MM.1S (cell line): Measurements from ENCODE around the gene DCTN3.

Source experiments
- DNase-seq: peaks from one replicate; pipeline ENCODE4 v3.0.0-alpha.2; 2015
- H2AFZ ChIP-seq: fragments of 300-600 bp; sonication (generic); 2 replicates; pipeline ENCODE4 v1.6.0; 2016; ENCODE audit warnings: antibody characterized with exemption, low read length
- H3F3A ChIP-seq: fragments of 300-600 bp; sonication (generic); 2 replicates; pipeline ENCODE4 v1.6.1; 2016; ENCODE audit warnings: mild to moderate bottlenecking, antibody characterized with exemption, low read length, moderate library complexity, mixed read lengths; ENCODE audit not compliant: insufficient read depth
- H3K27ac ChIP-seq: fragments of 300-600 bp; sonication (generic); 2 replicates; pipeline ENCODE4 v1.5.1; 2016; ENCODE audit warnings: mild to moderate bottlenecking, low read length
- H3K27me3 ChIP-seq: fragments of 300-600 bp; sonication (generic); replicated peaks from 2 replicates; pipeline ENCODE4 v1.6.0; 2016; ENCODE audit warnings: low read length; ENCODE audit not compliant: insufficient read depth
- H3K36me3 ChIP-seq: fragments of 300-600 bp; sonication (generic); replicated peaks from 2 replicates; pipeline ENCODE4 v1.6.1; 2016; ENCODE audit warnings: mild to moderate bottlenecking, low read length, mixed read lengths; ENCODE audit not compliant: insufficient read depth
- H3K4me1 ChIP-seq: fragments of 300-600 bp; sonication (generic); 2 replicates; pipeline ENCODE4 v1.6.1; 2016; ENCODE audit warnings: low read length, mixed read lengths
- H3K4me2 ChIP-seq: fragments of 300-600 bp; sonication (generic); 2 replicates; pipeline ENCODE4 v1.6.0; 2016; ENCODE audit warnings: low read depth, low read length
- H3K4me3 ChIP-seq: fragments of 300-600 bp; sonication (generic); 2 replicates; pipeline ENCODE4 v1.5.1; 2016; ENCODE audit warnings: low read length, mixed read lengths
- H3K79me2 ChIP-seq: fragments of 300-600 bp; sonication (generic); 2 replicates; pipeline ENCODE4 v1.6.1; 2016; ENCODE audit warnings: mixed run types, low read length, mixed read lengths
- H3K9ac ChIP-seq: fragments of 300-600 bp; sonication (generic); 2 replicates; pipeline ENCODE4 v1.6.1; 2016; ENCODE audit warnings: low read length, mixed read lengths
- H3K9me2 ChIP-seq: fragments of 300-600 bp; sonication (generic); replicated peaks from 2 replicates; pipeline ENCODE4 v1.6.1; 2016; ENCODE audit warnings: mild to moderate bottlenecking, low read length, mixed read lengths; ENCODE audit not compliant: insufficient read depth
- H3K9me3 ChIP-seq: fragments of 300-600 bp; sonication (generic); replicated peaks from 2 replicates; pipeline ENCODE4 v1.6.1; 2016; ENCODE audit warnings: mild to moderate bottlenecking, low read length, mixed read lengths; ENCODE audit not compliant: insufficient read depth
- H4K20me1 ChIP-seq: fragments of 300-600 bp; sonication (generic); 2 replicates; pipeline ENCODE4 v1.6.1; 2016; ENCODE audit warnings: mild to moderate bottlenecking, low read length, moderate library complexity, mixed read lengths; ENCODE audit not compliant: insufficient read depth
- EZH2 ChIP-seq: fragments of 300-600 bp; sonication (generic); optimal IDR thresholded peaks from 2 replicates; pipeline ENCODE3; 2017; ENCODE audit warnings: low read depth, mild to moderate bottlenecking, antibody characterized with exemption, low read length, mixed read lengths
- EZH2phosphoT487 ChIP-seq: fragments of 300-600 bp; sonication (generic); IDR thresholded peaks from 2 replicates; pipeline ENCODE4 v1.6.1; 2018; ENCODE audit warnings: antibody characterized with exemption, low read length
- TF ChIP-seq, protein P1 (sequence below): fragments of 300-600 bp; sonication (generic); IDR thresholded peaks from 2 replicates; pipeline ENCODE4 v1.5.1; 2016; ENCODE audit warnings: antibody characterized with exemption, low read length, mixed read lengths

The DCTN3 gene

DNA sequence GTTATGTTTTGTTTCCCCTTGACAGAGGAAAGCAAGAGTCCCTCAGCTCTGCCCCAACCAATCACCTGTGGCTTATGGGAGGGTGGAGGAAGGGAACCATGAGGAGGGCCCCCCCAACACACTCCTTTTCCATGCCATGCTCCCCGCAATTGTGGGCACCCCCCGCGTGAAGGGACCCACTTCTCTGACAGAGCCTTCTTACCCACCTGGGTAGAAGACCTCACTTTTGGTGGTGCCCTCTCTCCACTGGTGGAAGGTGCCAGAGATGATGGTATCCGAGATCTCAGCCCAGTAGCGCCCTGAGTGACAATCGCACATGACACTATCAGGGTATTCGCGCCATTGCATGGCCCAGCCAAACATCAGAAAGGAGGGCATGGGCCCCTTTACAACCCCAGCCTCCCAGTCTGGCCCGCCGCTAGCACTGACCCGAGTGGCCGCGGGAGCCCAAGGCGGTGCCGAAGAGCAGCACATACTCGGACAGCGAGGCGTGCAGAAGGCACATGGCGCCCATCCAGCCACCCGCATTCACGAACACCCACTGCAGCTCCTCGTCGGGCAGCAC, 16.6 kb upstream of the DCTN3 start:
- Histone ChIP-seq H4K20me1 (no peaks in the 10 kb centered on the region), H3K4me1 (peaks cover 4% of the 10 kb centered on the region)

DNA sequence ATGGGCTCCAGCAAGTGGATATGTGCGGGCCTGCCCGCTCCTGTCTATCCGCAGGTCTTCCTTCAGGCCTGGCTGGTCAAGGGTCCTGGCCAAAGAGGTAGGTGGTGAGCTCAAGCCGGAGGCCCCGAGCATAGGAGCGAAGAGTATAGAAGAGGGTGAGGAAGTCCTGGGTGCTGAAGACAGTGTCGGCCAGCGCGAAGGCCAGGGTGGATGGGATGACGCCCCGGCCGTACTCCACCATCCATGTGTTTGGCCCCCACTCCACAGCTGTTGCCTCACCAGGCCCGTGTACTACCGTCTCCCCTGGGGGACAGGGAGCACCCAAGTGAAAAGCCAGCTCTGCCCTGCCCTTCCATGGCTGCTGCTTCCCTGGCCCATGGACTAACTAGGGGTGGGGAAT, 15.3 kb upstream of the DCTN3 start:
- TF ChIP-seq EZH2, result no peak
- H3K9me3 ChIP-seq, result no peaks in the 10 kb centered on the region
- no peak overlapping the region for H2AFZ ChIP-seq
- H3K9me2 ChIP-seq, result no peaks in the 10 kb centered on the region
- H3K4me1 ChIP-seq, result peaks cover 4% of the 10 kb centered on the region
- 0 out of 2 replicates have a peak overlapping the region, but pooled peaks have one; percentile 16 for H3K4me2 ChIP-seq
- peaks cover 9% of the 10 kb centered on the region for H3K27me3 ChIP-seq
- H3K27ac ChIP-seq, result no peak overlapping the region
- DNase-seq, result no peak
- H3K9ac ChIP-seq, result no peak overlapping the region
- no peak overlapping the region for H3K4me3 ChIP-seq
- peaks cover 7% of the 10 kb centered on the region; the same call in 1 of the 2 replicates for H3F3A ChIP-seq
- peaks cover 25% of the 10 kb centered on the region for H3K79me2 ChIP-seq
- no peaks in the 10 kb centered on the region for H4K20me1 ChIP-seq
- H3K36me3 ChIP-seq, result no peaks in the 10 kb centered on the region

More for the DNA sequence above, 16.6 kb upstream of the DCTN3 start:
- Histone ChIP-seq H3F3A (peaks cover 7% of the 10 kb centered on the region; the same call in 1 of the 2 replicates), H3K36me3 (no peaks in the 10 kb centered on the region), H2AFZ (peak overlapping the region; percentile 81), H3K79me2 (peaks cover 25% of the 10 kb centered on the region), H3K9me3 (no peaks in the 10 kb centered on the region), H3K9ac (peak overlapping the region; percentile 90), H3K4me2 (peak overlapping the region; percentile 79), H3K9me2 (no peaks in the 10 kb centered on the region), H3K4me3 (peak overlapping the region; percentile 95), H3K27ac (peak overlapping the region; percentile 62; the same call in 1 of the 2 replicates), H3K27me3 (no peaks in the 10 kb centered on the region)
- DNase-seq, result peak; percentile 8
- TF ChIP-seq, protein P1, sequence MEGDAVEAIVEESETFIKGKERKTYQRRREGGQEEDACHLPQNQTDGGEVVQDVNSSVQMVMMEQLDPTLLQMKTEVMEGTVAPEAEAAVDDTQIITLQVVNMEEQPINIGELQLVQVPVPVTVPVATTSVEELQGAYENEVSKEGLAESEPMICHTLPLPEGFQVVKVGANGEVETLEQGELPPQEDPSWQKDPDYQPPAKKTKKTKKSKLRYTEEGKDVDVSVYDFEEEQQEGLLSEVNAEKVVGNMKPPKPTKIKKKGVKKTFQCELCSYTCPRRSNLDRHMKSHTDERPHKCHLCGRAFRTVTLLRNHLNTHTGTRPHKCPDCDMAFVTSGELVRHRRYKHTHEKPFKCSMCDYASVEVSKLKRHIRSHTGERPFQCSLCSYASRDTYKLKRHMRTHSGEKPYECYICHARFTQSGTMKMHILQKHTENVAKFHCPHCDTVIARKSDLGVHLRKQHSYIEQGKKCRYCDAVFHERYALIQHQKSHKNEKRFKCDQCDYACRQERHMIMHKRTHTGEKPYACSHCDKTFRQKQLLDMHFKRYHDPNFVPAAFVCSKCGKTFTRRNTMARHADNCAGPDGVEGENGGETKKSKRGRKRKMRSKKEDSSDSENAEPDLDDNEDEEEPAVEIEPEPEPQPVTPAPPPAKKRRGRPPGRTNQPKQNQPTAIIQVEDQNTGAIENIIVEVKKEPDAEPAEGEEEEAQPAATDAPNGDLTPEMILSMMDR, result no peak
- TF ChIP-seq EZH2phosphoT487, result no peak
- no peak for TF ChIP-seq EZH2

DNA sequence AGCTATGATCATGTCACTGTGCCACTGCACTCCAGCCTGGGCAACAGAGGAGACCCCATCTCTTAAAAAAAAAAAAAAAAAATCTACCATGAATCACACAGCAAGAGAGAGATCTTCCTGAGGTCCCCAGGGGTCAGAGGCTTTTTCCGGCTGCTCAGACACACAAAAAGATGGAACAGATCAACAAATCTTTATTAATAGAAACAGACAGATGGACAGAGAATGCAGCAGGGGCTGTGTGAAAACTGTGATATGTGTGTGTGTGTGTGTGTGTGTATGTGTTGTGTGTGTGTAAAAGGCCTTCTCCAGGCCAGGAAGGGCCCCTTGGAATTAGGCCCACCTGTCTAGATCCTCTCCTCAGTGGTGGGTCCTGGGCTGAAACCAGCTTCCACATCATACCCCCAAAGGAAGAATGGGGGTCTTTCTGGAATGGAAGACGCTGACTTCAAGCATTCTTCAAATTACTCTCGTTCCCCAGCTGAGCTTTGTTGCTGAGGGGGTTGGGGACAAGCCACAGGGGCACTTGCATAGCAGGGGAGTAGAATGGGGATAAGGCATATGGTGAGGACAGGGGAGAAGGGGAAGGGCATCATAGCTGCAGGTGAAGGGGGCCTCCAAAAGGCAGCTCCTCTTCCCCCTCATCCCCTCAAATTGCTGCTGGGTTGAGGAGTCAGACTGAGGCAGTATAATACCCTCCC, 14.4 kb upstream of the DCTN3 start:
- peaks cover 7% of the 10 kb centered on the region; the same call in 1 of the 2 replicates for H3F3A ChIP-seq
- H3K27me3 ChIP-seq, result peaks cover 17% of the 10 kb centered on the region
- no peaks in the 10 kb centered on the region for H3K36me3 ChIP-seq
- H3K9ac ChIP-seq, result no peak overlapping the region
- DNase-seq, result no peak
- no peak overlapping the region for H3K4me2 ChIP-seq
- no peaks in the 10 kb centered on the region for H3K9me3 ChIP-seq
- TF ChIP-seq EZH2phosphoT487 (no peak), EZH2 (no peak)
- TF ChIP-seq, protein P1, result no peak
- H3K27ac ChIP-seq, result no peak overlapping the region
- no peak overlapping the region for H2AFZ ChIP-seq
- H3K4me1 ChIP-seq, result peaks cover 4% of the 10 kb centered on the region
- peaks cover 25% of the 10 kb centered on the region for H3K79me2 ChIP-seq
- H4K20me1 ChIP-seq, result no peaks in the 10 kb centered on the region
- H3K9me2 ChIP-seq, result no peaks in the 10 kb centered on the region
- no peak overlapping the region for H3K4me3 ChIP-seq
